ENCODE measurements around the gene EHD4. TPM values are rescaled to one million over a fixed set of nuclear protein-coding genes. Genes with fewer than 3 reads are reported as not detected.

The EHD4 gene
- total and polyA plus RNA-seq, 9 of the 15 experiments (the other 6 are each of a cell fraction or from before 2014, with no cell fraction given) = 0.89 to 10.3 (median 6.4) TPM

GRCh38 chr15:41932101-41932500, 40.3 kb downstream of the EHD4 start (continued):
- TF ChIP-seq, protein P1, sequence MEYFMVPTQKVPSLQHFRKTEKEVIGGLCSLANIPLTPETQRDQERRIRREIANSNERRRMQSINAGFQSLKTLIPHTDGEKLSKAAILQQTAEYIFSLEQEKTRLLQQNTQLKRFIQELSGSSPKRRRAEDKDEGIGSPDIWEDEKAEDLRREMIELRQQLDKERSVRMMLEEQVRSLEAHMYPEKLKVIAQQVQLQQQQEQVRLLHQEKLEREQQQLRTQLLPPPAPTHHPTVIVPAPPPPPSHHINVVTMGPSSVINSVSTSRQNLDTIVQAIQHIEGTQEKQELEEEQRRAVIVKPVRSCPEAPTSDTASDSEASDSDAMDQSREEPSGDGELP (CRISPR knock-in tag; IDR thresholded peaks at IDR 0.05; ENCODE audit: borderline replicate concordance) = no peak
- TF ChIP-seq NCOA2 (IDR thresholded peaks at IDR 0.05; ENCODE audit: partially characterized antibody in 2 of 2) = no peak
- no peak for TF ChIP-seq ELK3 (CRISPR knock-in tag; IDR thresholded peaks at IDR 0.05)
- TF ChIP-seq, protein P2, sequence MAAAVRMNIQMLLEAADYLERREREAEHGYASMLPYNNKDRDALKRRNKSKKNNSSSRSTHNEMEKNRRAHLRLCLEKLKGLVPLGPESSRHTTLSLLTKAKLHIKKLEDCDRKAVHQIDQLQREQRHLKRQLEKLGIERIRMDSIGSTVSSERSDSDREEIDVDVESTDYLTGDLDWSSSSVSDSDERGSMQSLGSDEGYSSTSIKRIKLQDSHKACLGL (CRISPR knock-in tag; IDR thresholded peaks at IDR 0.05; ENCODE audit: borderline replicate concordance, poor library complexity, severe bottlenecking) = no peak
- no peak for TF ChIP-seq NCOA4 (IDR thresholded peaks at IDR 0.05; ENCODE audit: partially characterized antibody)
- no peak for TF ChIP-seq RBM39 (optimal IDR thresholded peaks at IDR 0.05; ENCODE audit: low read depth, low read length)
- TF ChIP-seq PURB (CRISPR knock-in tag; IDR thresholded peaks at IDR 0.05; ENCODE audit: low read depth) = no peak
- TF ChIP-seq CCNT2 (IDR thresholded peaks at IDR 0.05; ENCODE audit: borderline replicate concordance, extremely low read depth, insufficient read length, low read depth, low read length) = no peak

- POLR2A ChIA-PET = no interaction called here
- no TSS peak for BruUV-seq (replicated peaks)
- in situ Hi-C loops (cut with MboI) (no loop called here), intact Hi-C loops (cut with micrococcal nuclease) (no loop called here)
- Histone ChIP-seq H2AFZ (ENCODE audit: low read depth, low read length) (no peak overlapping the region), H3K36me3 (ENCODE audit: control insufficient read depth, insufficient read depth, low read length) (peaks cover 4% of the 10 kb centered on the region; the same call in 1 of the 3 replicates), H3K27ac (ENCODE audit: extremely low read depth, low read depth, low read length) (no peak overlapping the region), H3K79me2 (ENCODE audit: control insufficient read depth, insufficient read depth, low read length) (no peaks in the 10 kb centered on the region), H4K20me1 (replicated peaks; ENCODE audit: control insufficient read depth, insufficient read depth, low read length) (no peaks in the 10 kb centered on the region), H3K4me1 (replicated peaks in 1 of 2; ENCODE audit: control insufficient read depth in 2 of 2, insufficient read depth in 2 of 2, low read length in 2 of 2) (peaks cover 3 to 13% of the 10 kb centered on the region in 2 experiments; a peak in 4 of 5 replicates), H3K4me3 (no peak overlapping the region), H3K9ac (ENCODE audit: insufficient read depth in 1 of 2, low read depth in 2 of 2, low read length in 2 of 2) (no peak overlapping the region), H3K9me3 (replicated peaks; ENCODE audit: control insufficient read depth, insufficient read depth, low read depth, low read length) (no peaks in the 10 kb centered on the region), H3K4me2 (ENCODE audit: insufficient read depth, low read length) (no peak overlapping the region), H3K27me3 (ENCODE audit: control insufficient read depth in 2 of 2, insufficient read depth in 2 of 2, low read length in 2 of 2) (no peaks in the 10 kb centered on the region), H3K9me1 (ENCODE audit: control insufficient read depth, insufficient read depth, low read length) (no peaks in the 10 kb centered on the region)
- TF ChIP-seq CREM (IDR thresholded peaks at IDR 0.05; ENCODE audit: low read depth) (no peak), ZC3H11A (IDR thresholded peaks at IDR 0.05; ENCODE audit: low read depth, low read length) (no peak), ARID3B (CRISPR knock-in tag; IDR thresholded peaks at IDR 0.05; ENCODE audit: borderline replicate concordance) (no peak), ATF1 (CRISPR knock-in tag; IDR thresholded peaks at IDR 0.05) (no peak), ATF1 (tag; IDR thresholded peaks at IDR 0.05) (no peak), MAFG (tag; conservative IDR thresholded peaks at IDR 0.05) (no peak), KHSRP (IDR thresholded peaks at IDR 0.05) (no peak), POLR2G (IDR thresholded peaks at IDR 0.05; ENCODE audit: low read depth, low read length) (no peak), SAFB (IDR thresholded peaks at IDR 0.05; ENCODE audit: borderline replicate concordance, low read depth, low read length) (no peak), XRCC5 (IDR thresholded peaks at IDR 0.05; ENCODE audit: low read depth, low read length) (no peak), MTA1 (IDR thresholded peaks at IDR 0.05; ENCODE audit: borderline replicate concordance) (no peak), EHMT2 (IDR thresholded peaks at IDR 0.05) (no peak), RB1 (IDR thresholded peaks at IDR 0.05; ENCODE audit: low read depth) (no peak)
- CTCF ChIA-PET (ENCODE audit: low intra/inter-chr PET ratio) = no interaction called here
- FAIRE-seq (no peak), ATAC-seq (no peak), DNase-seq (ENCODE audit: extremely low read depth in 1 of 4, low spot score in 3 of 4) (no peak)
- 97% methylated on average over 2 of the region's 2 CpGs for WGBS (ENCODE audit: insufficient coverage, low coverage, missing lambda C conversion rate)
Measured at GRCh38 chr15:41930867-41931222, 41.5 kb downstream of the EHD4 start.

All from K562 (cell line).